Right lobe of liver (tissue), 4 donors: ENCODE results near the gene ANK2.

Experiments
- POLR2A ChIP-seq: fragments of 450-650 bp; IDR thresholded peaks from one replicate; pipeline ENCODE4 v1.6.1; 2017; ENCODE audit warnings: antibody characterized with exemption, mild to moderate bottlenecking
- TF ChIP-seq, protein P1 (sequence below), 4 donors: fragments of 200-600 bp in 3 of 4; fragments of 450-650 bp in 1 of 4; IDR thresholded peaks; one replicate each; pipeline versions ENCODE4 v1.5.1 to v1.8.0; 2016 to 2022; ENCODE audit warnings: antibody characterized with exemption in 4 of 4, mild to moderate bottlenecking in 2 of 4
- donor health status: DM: no; HTN: no; CAD: no.
- donor health status: DM: no; HTN: no; CAD: no.
- donor health status: DM: no; HTN: yes; CAD: no.

GRCh38 chr4:113294908-113295307, 245.5 kb downstream of the ANK2 start:
- TF ChIP-seq, protein P1, sequence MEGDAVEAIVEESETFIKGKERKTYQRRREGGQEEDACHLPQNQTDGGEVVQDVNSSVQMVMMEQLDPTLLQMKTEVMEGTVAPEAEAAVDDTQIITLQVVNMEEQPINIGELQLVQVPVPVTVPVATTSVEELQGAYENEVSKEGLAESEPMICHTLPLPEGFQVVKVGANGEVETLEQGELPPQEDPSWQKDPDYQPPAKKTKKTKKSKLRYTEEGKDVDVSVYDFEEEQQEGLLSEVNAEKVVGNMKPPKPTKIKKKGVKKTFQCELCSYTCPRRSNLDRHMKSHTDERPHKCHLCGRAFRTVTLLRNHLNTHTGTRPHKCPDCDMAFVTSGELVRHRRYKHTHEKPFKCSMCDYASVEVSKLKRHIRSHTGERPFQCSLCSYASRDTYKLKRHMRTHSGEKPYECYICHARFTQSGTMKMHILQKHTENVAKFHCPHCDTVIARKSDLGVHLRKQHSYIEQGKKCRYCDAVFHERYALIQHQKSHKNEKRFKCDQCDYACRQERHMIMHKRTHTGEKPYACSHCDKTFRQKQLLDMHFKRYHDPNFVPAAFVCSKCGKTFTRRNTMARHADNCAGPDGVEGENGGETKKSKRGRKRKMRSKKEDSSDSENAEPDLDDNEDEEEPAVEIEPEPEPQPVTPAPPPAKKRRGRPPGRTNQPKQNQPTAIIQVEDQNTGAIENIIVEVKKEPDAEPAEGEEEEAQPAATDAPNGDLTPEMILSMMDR (IDR thresholded peaks at IDR 0.05) = peak in 1 of 4 donors; percentile 6
- no peak for TF ChIP-seq POLR2A
